Dermis microvascular lymphatic vessel endothelial cell (primary cell): ENCODE results near the gene CDC42EP4. TPM values are rescaled to one million over a fixed set of nuclear protein-coding genes. Genes with fewer than 3 reads are reported as not detected.
"Not testable (repeated sequence)": the region's sequence is repeated elsewhere in the genome, so short reads cannot be mapped to it uniquely, and the experiment has no call there.

Experiments used
- DNase-seq, 2 donors: peaks; one replicate each; pipeline versions ENCODE4 v3.0.0 to v3.0.0-alpha.2; 2010; ENCODE audit warnings: low read depth in 2 of 2
- total RNA-seq: library from RNA; depleted of rRNA; stranded (reverse); fragments of >200 nt; gene quantifications from 2 replicates; pipeline ENCODE4 v1.2.1, GENCODE V29; 2014

The CDC42EP4 gene
- total RNA-seq, 1 donor from 2014 or later = 7.2 TPM

GRCh38 chr17:73280191-73280590 is 31.6 kb downstream of the CDC42EP4 start:
- DNase-seq = no peak

- DNase-seq = no peak
Measured at GRCh38 chr17:73279704-73280103, 32.1 kb downstream of the CDC42EP4 start.

GRCh38 chr17:73278465-73279453 is 33.0 kb downstream of the CDC42EP4 start:
- no peak for DNase-seq

- peak; percentile 17 to 47 for DNase-seq
Measured at GRCh38 chr17:73278049-73278464, 33.7 kb downstream of the CDC42EP4 start.

GRCh38 chr17:73274490-73274889 is 37.3 kb downstream of the CDC42EP4 start:
- no peak for DNase-seq

DNA sequence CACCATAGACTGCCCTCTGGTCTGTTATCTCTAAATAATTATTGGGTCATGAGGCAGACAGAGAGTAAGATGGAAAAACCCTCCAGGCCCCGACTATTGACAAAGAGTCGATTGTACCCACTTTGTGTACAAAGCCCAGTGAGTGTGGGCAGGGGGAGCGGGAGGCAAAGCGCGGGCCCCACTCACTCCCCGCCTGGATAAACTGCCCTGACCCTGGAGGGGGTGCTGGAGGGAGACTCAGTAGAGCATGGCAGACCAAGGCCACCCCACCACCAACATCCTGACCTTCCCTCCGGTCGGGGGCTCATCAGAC is 38.9 kb downstream of the CDC42EP4 start:
- DNase-seq = no peak

GRCh38 chr17:73271072-73271471 is 40.7 kb downstream of the CDC42EP4 start:
- DNase-seq = no peak

- DNase-seq = no peak
Measured at GRCh38 chr17:73269791-73270190, 42.0 kb downstream of the CDC42EP4 start.

- DNase-seq = no peak
Measured at GRCh38 chr17:73269329-73269615, 42.5 kb downstream of the CDC42EP4 start.

- no peak for DNase-seq
Measured at GRCh38 chr17:73268582-73269328, 43.0 kb downstream of the CDC42EP4 start.

DNA sequence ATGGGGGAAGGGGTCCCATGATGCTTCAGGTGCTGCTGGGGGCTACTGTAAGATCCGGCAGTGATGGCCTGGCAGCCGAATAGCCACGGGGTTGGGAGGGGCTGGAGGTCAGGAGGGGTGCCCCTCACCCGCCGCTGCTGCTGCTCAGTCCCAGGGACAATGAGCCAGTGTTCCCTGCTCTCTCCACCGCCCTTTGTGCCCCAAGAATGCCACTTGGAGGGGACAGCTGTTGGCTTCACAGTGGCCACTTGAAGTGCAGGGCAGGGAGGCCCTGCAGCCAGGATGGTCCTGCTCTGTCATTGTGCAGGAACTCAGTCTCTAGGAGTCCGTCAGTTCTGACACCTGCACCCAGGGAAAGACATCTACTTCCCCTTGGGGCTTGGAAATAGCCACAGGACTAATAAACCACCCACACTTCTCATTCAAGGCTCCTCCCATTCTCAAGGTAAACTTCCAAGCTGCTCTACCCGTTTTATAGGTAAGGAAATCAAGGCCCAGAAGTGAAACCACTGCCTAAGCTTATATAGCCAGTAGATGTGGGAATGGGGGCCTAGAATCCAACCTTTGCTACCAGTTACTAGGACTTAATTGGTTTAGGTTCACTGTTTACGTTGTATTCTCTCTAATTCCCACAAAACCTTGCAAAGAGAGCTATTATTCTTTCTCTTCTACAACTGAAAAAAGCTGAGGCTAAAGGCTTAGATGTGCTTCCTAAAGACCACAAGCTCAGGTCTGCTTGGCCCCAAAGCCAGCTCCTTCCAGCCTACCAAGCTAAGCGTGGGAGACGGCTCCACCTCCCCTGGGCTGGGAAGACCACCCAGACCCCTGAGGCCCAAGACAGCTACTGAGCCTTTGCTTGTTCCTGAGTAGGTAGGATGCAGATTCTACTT is 43.9 kb downstream of the CDC42EP4 start:
- no peak for DNase-seq

- no peak for DNase-seq
Measured at GRCh38 chr17:73266796-73267195, 45.0 kb downstream of the CDC42EP4 start.

GRCh38 chr17:73265646-73266640 is 45.9 kb downstream of the CDC42EP4 start:
- no peak for DNase-seq

DNA sequence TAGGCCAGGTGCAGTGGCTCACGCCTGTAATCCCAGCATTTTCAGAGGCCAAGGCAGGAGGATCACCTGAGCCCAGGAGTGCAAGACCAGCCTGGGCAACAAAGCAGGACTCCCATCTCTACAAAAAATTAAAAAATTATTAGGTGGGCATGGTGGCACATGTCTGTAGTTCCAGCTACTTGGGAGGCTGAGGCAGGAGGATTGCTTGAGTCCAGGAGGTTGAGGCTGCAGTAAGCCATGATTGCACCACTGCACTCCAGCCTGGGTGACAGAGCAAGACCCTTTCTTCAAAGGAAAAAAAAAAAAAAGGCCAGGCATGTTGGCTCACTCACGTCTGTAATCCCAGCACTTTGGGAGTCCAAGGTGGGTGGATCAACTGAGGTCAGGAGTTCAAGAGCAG is 47.4 kb downstream of the CDC42EP4 start:
- DNase-seq = not testable (repeated sequence)

DNA sequence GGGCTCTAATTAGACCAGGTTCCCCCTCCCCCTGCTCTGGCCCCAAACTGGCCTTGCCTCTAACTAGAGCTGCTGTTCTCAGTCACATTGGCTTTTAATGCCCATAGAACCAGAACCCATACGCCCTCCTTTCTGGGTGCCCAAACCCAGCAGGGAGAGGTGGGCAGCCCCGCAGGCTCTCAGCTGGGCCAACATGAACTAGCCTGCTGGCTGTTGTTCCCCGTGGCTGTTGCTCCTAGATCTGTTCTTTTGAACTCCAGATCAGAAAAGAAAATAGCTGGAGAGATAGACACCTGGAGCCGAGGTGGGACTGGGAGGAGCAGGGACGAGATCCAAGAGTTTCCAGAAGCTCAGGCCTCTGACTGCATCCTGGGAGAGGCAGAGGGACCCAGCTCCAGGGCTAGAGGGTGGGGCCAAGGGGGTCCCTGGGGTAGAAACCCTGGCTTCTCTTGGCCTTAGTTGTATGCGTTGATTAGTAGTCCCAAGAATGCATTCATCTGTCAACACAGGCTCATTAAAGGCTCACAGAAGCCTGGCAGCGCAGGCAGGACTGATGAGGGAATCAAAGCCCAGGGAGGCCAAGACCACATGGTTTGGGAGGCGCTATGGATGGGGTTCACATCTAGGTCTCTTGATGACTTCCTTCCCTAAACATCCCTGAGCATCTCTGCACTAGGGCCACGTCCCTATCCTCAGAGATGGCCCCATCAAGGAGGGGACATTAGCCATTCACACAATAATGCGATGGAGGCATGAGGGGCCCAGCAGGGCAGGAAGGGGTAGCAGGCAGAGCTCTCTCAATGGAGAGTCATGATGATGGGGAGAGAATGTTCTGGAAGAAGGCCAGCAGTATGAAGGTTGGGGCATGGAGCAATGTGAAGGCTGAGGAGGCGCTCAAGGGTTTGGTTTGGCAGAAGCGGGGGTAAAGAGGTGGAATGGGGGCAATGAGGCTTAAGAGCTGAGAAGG is 48.8 kb downstream of the CDC42EP4 start:
- no peak for DNase-seq

- no peak for DNase-seq
Measured at GRCh38 chr17:73261952-73262675, 49.7 kb downstream of the CDC42EP4 start.

DNA sequence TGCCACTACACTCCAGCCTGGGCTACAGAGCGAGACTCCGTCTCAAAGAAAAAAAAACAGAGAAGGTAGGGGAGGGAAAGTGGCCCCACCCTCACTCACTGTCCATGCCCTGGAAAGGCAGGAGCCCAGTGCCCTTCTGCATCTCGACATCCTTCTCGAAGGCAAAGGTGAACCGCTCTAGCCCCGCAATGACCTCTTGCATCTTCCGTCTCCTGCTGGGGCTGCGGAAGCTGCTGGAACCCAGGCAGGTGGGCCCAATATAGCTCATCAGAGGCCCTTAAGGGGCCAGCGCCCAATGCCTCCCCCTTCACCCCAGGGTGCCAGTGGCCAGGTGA is 50.2 kb downstream of the CDC42EP4 start, which contains the start of gene CPSF4L:
Gene CPSF4L (minus strand): TSS at position 264 of the 335 bp plus-strand sequence. CDS start 62 bp downstream, at position 202.
- no peak for DNase-seq

GRCh38 chr17:73257516-73257915 is 54.3 kb downstream of the CDC42EP4 start:
- no peak for DNase-seq

- DNase-seq = no peak
Measured at GRCh38 chr17:73256220-73256619, 55.6 kb downstream of the CDC42EP4 start.
